COLO668 (cell line): Measurements from ENCODE around the gene MCM5.
A peak's percentile ranks its signal among the peaks of the same experiment; 100 is the strongest.
"Not testable (repeated sequence)": the region's sequence is repeated elsewhere in the genome, so short reads cannot be mapped to it uniquely, and the experiment has no call there.

Experiments
- DNase-seq: peaks from one replicate; lab custom pipeline; 2025; ENCODE audit not compliant: unreplicated experiment; lab: John Stamatoyannopoulos, UW

Gene MCM5

DNA sequence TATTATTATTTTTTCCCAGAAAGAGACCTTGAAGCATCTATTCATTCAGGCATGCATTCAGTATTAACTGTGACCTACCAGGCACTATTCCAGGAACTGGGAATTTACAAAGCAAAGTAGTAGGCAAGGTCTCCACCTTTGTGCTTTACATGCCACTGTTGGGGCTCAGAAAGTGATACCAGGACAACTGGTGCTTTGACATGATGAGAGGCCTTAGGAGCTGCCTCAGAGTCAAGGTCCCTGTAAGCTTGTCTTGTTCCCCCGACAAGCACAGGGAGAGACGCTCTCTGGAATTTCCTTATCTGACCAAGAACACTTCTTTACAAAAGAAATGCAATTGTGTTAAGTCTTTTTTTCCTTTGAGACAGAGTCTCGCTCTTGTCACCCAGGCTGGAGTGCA lies 21.3 kb upstream of the MCM5 start:
- no peak for DNase-seq

DNA sequence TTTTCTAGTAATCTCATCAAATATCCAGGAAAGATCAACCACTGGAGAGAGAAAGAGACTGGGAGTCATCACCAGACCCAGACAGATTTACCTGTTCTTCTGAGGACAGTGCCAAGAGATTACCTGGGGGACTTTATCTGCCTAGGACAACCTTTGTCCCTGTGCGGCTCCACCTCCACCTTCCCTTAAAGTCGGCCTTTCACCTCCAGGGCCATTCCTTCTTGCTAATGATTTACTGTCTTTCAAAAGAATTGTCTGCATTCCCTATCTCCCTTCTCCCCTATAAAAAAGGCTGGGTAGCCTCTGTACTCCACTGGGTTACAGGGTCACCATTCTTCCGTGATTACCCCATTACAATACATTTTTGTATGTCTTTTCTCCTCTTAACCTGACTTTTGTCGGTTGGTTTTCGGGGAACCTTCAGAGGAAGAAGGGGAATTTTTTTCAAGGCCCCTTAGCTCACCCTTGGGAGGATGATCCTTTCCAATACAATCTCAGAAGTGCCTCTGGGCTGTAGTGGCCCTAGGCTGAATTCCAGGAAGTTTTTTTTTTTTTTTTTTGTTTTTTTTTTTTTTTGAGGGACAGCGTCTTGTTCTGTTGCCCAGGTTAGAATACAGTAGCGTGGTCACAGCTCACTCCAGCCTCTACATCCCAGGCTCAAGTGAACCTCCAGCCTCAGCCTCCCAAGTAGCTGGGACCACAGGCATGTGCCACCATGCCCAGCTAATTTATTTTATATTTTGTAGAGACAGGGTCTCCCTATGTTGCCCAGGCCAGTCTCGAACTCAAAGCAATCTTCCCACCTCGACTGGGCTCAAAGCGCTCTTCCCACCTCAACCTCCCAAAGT lies 20.6 kb upstream of the MCM5 start:
- no peak for DNase-seq

DNA sequence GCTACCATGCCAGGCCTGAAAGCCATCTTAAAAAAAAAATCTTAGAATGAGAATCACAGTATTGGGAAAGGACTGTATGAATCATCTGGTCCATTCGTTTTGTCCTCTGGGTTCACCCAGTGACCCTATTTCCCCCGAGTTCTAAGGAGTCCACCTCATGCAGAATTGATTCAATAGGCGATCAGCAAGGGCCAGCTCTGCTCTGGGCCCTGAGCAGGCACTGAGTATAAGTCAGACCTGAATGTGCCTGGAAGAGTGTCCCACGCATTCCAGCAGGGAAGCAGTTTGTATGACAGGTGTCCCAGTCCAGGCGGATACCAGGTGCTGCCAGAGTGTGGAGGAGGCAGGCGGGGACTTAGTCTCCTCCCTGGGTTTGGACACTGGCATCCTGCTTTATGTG lies 19.9 kb upstream of the MCM5 start:
- no peak for DNase-seq

DNA sequence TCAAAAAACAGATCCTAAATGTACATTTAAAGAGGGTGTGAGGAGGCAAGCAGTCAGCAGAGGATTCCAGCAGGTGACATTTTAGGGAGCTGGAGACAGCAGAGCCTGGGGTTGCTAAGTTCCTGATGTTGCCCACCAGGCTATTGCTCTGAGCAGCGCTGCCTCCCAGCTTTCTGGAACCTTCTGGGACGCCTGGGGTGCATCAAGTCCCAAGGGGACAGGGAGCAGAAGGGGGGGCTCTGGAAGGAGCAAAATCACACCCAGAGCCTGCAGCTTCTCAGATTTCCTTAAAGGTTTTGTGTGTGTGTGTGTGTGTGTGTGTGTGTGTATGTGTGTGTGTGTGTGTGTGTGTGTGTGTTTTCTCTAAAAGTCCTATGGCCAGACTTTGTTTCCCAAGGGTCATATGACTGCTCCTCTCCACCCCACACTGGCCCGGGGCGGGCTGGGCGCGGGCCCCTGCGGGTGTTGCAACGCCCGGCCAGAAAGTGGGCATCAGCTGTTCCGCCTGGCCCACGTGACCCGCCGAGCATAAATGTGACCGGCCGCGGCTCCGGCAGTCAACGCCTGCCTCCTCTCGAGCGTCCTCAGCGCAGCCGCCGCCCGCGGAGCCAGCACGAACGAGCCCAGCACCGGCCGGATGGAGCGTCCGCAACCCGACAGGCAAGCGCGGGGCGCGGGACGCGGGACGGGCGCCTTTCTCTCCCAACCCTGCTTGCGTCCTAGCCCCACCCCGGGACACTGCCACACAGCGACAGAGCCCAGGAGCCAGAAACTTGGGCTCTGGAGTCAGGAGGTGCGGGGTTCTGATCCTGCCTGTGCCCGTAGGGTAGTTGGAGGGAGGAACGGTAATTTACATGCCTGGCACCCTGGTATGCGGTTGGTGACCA lies 19.2 kb upstream of the MCM5 start, which contains the start of gene HMOX1:
HMOX1 (plus strand) TSS at position 560 of the 887 bp plus-strand sequence; CDS start at position 638, 78 bp downstream.
- peak; percentile 86 for DNase-seq

DNA sequence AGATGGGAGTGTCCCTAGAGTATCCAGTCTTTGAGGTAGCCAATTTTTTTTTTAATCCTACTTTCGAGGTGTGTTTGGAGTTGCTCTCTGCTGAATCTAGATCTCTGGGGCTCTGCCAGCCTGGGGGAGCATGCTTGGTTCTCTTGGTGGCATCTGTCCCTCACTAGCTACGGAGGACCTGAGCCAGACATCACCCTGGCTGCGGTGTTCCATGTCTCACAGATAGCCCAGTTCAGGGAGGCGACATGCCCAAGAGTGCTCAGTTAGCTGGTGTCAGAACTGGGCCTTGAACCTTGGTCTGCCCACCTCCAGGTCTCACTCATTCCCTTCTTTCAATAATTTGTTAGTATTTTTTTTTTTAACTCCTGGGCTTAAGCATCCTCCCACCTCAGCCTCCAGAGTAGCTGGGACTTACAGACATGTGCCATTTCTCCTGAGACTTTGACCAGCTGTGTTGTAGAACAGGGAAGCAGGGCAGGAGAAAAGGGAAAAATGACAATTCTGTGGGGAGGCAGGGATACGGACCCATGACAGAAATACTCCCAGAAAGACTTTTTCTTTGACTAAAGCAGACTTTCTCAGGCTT lies 18.4 kb upstream of the MCM5 start:
- DNase-seq = no peak

DNA sequence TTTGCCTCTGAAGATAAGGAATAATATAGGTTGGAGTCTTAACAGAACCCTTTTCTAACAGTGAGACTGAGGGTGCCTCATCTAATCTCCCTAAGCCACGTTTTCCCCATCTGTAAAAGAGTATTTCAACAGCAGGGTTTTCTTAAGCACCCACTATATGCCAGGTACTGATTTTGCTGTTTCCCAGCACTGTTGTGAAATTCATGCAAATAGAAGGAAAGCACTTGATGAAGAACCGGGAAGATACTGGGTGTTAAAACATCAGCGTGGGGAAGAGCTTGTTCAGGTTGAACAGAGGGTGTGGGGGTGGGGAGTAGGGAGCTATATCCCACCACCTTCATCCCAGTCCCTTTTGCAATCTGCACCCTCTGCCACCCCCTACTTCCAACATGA lies 16.3 kb upstream of the MCM5 start:
- no peak for DNase-seq

DNA sequence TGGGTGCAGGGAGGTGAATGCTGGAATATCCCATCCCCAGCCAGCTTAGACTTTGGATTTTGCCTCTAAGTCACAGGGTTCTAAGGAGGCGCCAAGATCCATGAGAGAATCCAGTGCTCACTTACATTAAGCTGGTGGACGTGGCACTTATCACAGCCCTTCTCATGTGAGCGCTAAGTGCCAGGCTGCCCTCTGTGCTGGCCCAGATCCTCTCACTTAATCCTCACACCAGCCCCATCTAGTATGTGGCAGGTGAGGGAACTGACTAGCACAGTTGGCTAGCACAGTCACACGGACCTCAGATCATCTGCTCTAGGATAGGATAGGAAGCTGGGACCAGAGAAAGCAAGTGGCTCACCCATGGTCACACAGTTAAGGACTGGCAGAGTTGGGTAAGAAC lies 15.4 kb upstream of the MCM5 start:
- no peak for DNase-seq

DNA sequence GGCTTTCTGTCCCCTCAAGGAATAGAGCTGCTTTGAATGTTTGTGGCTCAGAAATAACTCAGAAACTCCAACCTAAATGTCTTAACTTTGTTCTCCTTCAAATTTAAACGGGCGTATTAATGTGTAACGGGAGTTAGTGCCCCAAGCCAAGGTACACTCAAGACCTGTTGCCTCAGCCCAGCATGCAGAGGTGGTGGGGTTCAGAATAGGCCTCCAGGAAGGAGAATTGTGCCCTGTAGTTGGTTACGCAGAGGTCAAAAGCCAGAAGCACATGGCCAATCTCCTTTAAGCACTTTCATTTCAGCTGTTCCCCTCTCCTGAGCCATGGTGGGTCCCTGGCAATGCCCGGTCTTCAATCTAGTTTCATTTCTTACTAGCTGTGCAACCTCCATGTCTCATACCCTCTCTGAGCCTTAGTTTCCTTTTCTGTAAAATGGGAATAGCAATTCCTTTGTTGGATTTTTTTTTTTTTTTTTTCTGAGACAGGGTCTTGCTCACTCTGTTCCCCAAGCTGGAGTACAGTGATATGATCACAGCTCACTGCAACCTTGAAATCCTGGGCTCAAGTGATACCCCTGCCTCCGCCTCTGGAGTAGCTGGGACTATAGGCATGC lies 14.9 kb upstream of the MCM5 start:
- DNase-seq = no peak

DNA sequence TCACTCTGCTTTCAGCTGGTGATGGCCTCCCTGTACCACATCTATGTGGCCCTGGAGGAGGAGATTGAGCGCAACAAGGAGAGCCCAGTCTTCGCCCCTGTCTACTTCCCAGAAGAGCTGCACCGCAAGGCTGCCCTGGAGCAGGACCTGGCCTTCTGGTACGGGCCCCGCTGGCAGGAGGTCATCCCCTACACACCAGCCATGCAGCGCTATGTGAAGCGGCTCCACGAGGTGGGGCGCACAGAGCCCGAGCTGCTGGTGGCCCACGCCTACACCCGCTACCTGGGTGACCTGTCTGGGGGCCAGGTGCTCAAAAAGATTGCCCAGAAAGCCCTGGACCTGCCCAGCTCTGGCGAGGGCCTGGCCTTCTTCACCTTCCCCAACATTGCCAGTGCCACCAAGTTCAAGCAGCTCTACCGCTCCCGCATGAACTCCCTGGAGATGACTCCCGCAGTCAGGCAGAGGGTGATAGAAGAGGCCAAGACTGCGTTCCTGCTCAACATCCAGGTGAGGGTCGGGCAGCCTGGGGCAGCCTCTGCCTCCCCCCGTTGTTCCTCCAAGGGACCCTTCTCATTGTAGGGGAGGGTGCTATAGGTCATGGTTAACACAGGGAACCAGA lies 13.2 kb upstream of the MCM5 start:
- no peak for DNase-seq

DNA sequence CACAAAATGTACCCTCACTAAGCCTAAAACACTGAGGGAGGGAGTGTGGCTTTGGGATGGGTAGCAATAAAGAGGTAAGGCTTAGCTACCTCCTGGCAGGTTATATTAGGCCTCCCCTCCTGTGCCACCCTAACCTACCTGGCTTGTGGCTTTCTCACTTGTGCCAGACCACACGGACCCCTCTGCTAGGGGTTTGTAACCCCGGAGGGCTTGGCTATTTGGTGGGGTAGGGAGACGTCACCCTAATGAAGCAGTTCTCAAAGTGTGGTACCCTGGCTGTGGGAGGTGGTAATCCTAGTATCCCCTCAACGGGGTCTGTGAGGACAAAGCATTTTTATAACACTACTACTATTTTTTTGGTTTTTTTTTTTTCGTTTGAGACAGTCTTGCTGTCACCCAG lies 9.0 kb upstream of the MCM5 start:
- DNase-seq = no peak

DNA sequence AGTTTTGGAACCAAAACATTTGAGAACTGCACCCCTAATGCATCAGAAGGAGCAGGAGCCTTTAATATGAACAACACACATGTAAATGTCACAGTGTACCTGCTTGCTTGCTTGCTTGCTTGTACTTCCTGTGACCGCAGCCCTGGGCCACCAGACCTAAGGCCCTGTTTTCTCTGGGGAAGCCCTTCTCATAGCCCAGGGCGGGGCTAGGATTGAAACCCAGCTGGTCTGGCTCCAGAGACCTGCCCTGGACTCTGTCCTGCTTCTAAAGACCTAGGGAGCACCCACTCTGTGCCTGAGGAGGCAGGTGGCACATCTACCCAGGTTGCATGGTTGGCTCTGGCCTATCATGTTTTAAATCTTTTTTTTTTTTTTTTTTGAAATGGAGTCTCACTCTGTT lies 7.6 kb upstream of the MCM5 start:
- no peak for DNase-seq

DNA sequence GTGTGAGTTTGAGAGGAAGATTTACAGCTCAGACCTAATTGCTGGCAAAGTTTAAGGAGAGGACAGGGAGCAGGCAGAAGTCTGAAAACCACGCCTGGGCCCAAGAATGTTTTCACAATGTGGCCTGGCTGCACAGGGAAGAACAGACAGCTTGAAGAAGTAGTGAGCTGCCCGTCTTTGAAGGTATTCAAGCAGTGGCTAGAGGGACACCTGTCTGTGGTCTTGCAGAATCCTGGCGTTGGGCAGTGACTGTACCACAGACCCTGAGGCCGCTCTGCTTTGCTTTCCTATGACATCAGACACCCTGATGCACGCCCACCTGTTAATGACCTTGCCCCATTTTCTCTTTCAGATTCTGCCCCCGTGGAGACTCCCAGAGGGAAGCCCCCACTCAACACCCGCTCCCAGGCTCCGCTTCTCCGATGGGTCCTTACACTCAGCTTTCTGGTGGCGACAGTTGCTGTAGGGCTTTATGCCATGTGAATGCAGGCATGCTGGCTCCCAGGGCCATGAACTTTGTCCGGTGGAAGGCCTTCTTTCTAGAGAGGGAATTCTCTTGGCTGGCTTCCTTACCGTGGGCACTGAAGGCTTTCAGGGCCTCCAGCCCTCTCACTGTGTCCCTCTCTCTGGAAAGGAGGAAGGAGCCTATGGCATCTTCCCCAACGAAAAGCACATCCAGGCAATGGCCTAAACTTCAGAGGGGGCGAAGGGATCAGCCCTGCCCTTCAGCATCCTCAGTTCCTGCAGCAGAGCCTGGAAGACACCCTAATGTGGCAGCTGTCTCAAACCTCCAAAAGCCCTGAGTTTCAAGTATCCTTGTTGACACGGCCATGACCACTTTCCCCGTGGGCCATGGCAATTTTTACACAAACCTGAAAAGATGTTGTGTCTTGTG lies 6.6 kb upstream of the MCM5 start:
- no peak for DNase-seq

DNA sequence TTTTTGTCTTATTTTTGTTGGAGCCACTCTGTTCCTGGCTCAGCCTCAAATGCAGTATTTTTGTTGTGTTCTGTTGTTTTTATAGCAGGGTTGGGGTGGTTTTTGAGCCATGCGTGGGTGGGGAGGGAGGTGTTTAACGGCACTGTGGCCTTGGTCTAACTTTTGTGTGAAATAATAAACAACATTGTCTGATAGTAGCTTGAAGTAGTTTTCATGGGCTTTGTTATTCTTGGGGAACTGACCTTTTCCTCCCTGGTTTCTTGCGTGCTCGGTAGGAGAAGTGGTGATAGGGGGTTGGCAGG lies 6.0 kb upstream of the MCM5 start:
- no peak for DNase-seq

DNA sequence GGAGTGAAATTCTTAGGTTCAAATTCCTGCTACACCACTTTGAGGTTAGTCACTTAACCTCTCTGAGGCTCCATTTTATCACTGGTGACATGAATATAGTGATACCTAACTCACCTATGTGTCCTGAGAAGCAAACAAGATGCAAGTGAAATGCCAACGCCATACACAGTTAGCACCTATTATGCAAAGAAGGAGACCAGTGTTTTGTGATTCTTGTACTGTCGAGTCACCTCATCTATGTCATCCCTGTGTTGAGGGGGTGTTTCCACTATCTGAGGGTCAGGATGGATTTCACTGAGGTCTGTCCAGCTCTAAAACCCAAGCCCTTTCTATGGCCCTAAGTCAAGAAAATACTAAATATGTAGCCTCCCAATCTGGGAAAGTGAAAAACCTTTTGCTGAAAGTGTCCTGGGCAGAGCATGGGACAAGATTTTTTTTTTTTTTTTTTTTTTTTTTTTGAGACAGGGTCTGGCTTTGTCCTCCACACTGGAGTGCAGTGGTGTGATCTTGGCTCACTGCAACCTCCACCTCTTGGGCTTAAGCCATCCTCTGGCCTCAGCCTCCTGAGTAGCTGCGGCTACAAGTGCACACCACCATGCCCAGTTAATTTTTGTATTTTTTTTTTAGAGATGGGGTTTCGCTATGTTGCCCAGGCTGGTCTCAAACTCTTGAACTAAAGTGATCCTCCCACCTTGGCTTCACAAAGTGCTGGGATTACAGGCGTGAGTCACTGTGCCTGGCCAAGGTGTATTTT lies 5.0 kb upstream of the MCM5 start:
- DNase-seq = no peak

DNA sequence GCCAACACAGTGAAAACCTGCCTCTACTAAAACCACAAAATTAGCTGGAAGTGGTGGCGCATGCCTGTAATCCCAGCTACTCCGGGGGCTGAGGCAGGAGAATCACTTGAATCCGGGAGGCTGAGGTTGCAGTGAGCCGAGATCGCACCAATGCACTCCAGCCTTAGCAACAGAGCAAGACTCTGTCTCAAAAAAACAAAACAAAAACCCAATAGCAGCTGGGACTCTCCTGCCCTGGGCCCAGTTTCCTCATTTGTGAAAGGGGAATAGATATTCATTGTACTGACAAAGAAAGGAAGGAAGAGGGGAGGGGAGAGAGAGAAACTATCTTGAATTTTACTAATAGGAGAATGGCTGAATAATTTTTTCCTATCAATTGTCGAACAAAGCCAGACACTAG lies 3.3 kb upstream of the MCM5 start:
- not testable (repeated sequence) for DNase-seq

DNA sequence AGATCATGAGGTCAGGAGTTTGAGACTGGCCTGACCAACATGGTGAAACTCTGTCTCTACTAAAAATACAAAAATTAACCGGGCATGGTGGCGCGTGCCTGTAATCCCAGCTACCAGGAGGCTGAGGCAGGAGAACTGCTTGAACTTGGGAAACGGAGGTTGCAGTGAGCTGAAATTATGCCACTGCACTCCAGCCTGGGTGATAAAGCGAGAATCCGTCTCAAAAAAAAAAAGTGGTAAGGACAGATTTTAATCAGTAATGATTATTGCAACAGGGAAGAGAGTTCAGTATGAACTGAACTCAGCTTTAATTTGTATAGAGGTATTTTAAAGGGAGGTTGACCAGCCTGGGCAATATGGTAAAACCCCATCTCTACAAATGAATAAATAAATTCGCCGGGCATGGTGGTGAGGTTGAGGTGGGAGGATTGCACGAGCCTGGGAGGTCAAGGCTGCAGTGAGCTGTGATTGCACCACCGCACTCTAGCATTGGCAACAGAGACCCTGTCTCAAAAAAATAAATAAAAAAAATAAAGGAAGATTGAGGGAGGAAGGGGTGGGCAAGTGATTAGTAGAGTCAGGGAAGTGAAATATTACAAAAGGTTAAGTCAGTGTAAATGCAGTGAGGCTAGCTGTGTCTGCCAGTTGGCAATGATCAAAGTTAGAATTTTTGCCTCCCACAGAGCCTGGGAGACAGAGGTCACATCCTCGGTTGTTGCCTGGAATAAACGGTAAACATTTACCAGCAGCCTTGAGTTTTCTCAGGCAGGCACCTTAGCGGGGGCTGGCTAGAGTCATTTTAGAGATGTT lies 2.6 kb upstream of the MCM5 start:
- DNase-seq = no peak

DNA sequence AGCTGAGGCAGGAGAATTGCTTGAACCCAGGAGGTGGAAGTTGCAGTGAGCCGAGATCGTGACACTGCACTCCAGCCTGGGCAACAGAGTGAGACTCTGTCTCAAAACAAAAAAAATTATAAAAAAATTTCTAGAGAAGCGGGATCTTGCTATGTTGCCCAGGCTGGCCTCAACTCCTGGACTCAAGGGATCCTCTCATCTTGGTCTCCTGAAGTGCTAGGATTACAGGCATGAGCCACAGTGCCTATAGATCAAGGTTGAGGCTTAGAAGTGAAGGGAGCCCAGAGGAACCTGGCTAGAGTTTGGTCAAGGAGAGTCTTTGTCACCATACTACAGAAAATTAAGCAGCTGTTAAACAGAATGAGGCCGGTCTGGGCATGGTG lies 1.4 kb upstream of the MCM5 start:
- no peak for DNase-seq

DNA sequence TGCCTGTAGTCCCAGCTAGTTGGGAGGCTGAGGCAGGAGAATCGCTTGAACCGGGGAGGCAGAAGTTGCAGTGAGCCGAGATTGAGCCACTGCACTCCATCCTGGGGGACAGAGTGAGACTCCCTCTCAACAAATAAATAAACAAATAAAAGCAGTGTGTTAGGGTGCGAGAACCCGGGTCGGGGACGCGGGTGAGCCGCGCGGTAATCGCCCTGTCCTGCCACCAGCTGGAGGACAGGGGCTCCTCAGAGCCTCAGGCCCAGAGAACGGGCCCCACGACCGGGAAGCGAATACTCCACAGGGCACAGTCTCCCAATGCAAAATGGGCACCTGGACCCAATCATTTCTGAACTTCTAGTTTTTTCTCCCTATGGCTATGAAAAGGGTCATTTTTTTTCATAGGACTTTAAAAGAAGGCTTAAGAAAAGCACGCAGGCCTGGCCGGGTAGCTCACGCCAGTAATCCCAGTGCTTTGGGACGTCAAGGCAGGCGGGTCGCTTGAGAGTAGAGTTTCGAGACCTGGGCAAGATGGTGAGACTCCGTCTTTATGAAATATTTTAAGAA lies 744 bp upstream of the MCM5 start:
- peak; percentile 54 for DNase-seq
